NB4 (cell line): ENCODE data around the gene VPS26C.

Source experiments
- CTCF ChIP-seq: IDR thresholded peaks from one replicate; pipeline ENCODE4 v1.5.1; 2012; ENCODE audit warnings: low read depth, low read length
- MAX ChIP-seq: IDR thresholded peaks from 2 replicates; pipeline ENCODE4 v1.6.1; 2011; ENCODE audit warnings: low read depth, low read length

GRCh38 chr21:37176716-37177115 is 90.4 kb downstream of the VPS26C start:
- no peak for TF ChIP-seq CTCF
- TF ChIP-seq MAX, result no peak
